Bronchial epithelial cell (primary cell): Measurements from ENCODE around the gene EIF4E3. TPM values are rescaled to one million over a fixed set of nuclear protein-coding genes. Genes with fewer than 3 reads are reported as not detected.

Source experiments
- DNase-seq: peaks from one replicate; pipeline ENCODE4 v3.0.0-alpha.2; 2010; ENCODE audit warnings: low read depth
- FAIRE-seq: peaks from 2 replicates; lab custom pipeline; 2011; peaks lifted over from hg19 to GRCh38; lab: Jason Lieb, UNC
- H3K27me3 ChIP-seq: 2 replicates; pipeline ENCODE4 v1.5.1; 2011; ENCODE audit warnings: low read length; ENCODE audit not compliant: control insufficient read depth, insufficient read depth
- H3K36me3 ChIP-seq: 2 replicates; pipeline ENCODE4 v1.5.1; 2011; ENCODE audit warnings: low read length; ENCODE audit not compliant: control insufficient read depth, insufficient read depth
- H3K4me3 ChIP-seq: 2 replicates; pipeline ENCODE4 v1.5.1; 2011; ENCODE audit warnings: mild to moderate bottlenecking, low read depth, low read length, control low read depth
- total RNA-seq: library from RNA; depleted of rRNA; stranded (reverse); fragments of >200 nt; gene quantifications from 2 replicates; pipeline ENCODE4 v1.2.1, GENCODE V29; 2014
- TF ChIP-seq, protein P1 (sequence below): IDR thresholded peaks from 2 replicates; pipeline ENCODE4 v1.5.1; 2011; ENCODE audit warnings: mild to moderate bottlenecking, moderate library complexity, low read length, control low read depth, inconsistent platforms; ENCODE audit not compliant: insufficient read depth, severe bottlenecking

EIF4E3 gene
- total RNA-seq, 1 donor from 2014 or later = 2.1 TPM

GRCh38 chr3:71722693-71723092 lies 2.5 kb downstream of the EIF4E3 start:
- DNase-seq (no peak), FAIRE-seq (no peak)
- no peaks in the 10 kb centered on the region for H3K36me3 ChIP-seq
- H3K4me3 ChIP-seq = no peak overlapping the region
- H3K27me3 ChIP-seq = peaks cover 6% of the 10 kb centered on the region
- TF ChIP-seq, protein P1, sequence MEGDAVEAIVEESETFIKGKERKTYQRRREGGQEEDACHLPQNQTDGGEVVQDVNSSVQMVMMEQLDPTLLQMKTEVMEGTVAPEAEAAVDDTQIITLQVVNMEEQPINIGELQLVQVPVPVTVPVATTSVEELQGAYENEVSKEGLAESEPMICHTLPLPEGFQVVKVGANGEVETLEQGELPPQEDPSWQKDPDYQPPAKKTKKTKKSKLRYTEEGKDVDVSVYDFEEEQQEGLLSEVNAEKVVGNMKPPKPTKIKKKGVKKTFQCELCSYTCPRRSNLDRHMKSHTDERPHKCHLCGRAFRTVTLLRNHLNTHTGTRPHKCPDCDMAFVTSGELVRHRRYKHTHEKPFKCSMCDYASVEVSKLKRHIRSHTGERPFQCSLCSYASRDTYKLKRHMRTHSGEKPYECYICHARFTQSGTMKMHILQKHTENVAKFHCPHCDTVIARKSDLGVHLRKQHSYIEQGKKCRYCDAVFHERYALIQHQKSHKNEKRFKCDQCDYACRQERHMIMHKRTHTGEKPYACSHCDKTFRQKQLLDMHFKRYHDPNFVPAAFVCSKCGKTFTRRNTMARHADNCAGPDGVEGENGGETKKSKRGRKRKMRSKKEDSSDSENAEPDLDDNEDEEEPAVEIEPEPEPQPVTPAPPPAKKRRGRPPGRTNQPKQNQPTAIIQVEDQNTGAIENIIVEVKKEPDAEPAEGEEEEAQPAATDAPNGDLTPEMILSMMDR = no peak

GRCh38 chr3:71721651-71722157 lies 3.5 kb downstream of the EIF4E3 start:
- Histone ChIP-seq H3K36me3 (no peaks in the 10 kb centered on the region), H3K27me3 (peaks cover 6% of the 10 kb centered on the region), H3K4me3 (no peak overlapping the region)
- FAIRE-seq = no peak
- TF ChIP-seq, protein P1 = no peak
- DNase-seq = no peak

- H3K36me3 ChIP-seq = no peaks in the 10 kb centered on the region
- TF ChIP-seq, protein P1 = no peak
- FAIRE-seq = no peak
- DNase-seq = no peak
- H3K4me3 ChIP-seq = no peak overlapping the region
- peaks cover 6% of the 10 kb centered on the region for H3K27me3 ChIP-seq
Observed at GRCh38 chr3:71721002-71721401, 4.2 kb downstream of the EIF4E3 start.

- Histone ChIP-seq H3K36me3 (no peaks in the 10 kb centered on the region), H3K27me3 (peaks cover 3% of the 10 kb centered on the region), H3K4me3 (no peak overlapping the region)
- FAIRE-seq (no peak), DNase-seq (no peak)
- TF ChIP-seq, protein P1 = no peak
Observed at GRCh38 chr3:71718072-71718471, 7.1 kb downstream of the EIF4E3 start.

DNA sequence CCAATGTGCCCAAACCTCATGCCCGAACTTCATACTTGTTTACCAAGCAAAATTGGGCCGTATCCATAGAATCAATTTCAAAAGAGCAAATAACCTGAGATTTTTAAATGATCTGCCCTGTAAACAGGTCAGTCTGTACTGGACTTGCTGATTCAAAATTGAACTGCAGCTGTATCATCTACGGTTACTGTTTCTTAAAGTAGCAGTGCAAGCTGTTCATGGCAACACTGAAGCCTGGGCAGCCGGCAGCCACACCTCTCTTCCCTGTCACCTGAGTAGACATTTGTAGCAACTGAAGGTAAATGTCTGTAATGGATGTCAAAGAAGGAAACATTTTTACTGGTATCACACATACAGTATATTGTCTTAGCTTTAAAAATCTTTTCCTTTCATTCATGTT lies 10.6 kb downstream of the EIF4E3 start:
- TF ChIP-seq, protein P1 = no peak
- H3K36me3 ChIP-seq = no peaks in the 10 kb centered on the region
- no peak overlapping the region for H3K4me3 ChIP-seq
- no peak for FAIRE-seq
- no peaks in the 10 kb centered on the region for H3K27me3 ChIP-seq
- no peak for DNase-seq

DNA sequence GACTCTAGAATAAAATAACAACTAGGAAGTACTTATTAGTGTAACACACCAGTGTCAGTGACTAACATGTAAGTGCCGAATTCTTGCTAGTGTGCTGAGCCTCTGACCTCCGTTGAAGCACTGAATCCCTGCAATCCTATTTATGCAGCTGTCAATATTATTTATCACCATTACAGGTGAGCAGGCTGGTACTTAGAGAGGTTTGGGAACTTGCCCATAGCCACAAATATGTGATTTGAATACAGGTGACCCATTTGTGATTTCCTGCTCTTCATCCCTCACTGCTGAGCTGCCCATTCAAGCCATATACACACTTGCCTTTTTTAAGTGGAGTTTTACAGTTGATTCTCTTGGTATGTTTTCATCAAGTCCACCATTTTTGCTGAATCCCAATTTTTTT lies 12.2 kb downstream of the EIF4E3 start:
- TF ChIP-seq, protein P1 = no peak
- Histone ChIP-seq H3K36me3 (no peaks in the 10 kb centered on the region), H3K27me3 (no peaks in the 10 kb centered on the region), H3K4me3 (no peak overlapping the region)
- FAIRE-seq = no peak
- DNase-seq = peak; percentile 22
